Measurements from ENCODE around the gene KRTCAP2. TPM values are rescaled to one million over a fixed set of nuclear protein-coding genes. Genes with fewer than 3 reads are reported as not detected.

KRTCAP2 gene
- total and polyA plus RNA-seq, 8 donors, result 91.8 to 238 (median 108) TPM

DNA sequence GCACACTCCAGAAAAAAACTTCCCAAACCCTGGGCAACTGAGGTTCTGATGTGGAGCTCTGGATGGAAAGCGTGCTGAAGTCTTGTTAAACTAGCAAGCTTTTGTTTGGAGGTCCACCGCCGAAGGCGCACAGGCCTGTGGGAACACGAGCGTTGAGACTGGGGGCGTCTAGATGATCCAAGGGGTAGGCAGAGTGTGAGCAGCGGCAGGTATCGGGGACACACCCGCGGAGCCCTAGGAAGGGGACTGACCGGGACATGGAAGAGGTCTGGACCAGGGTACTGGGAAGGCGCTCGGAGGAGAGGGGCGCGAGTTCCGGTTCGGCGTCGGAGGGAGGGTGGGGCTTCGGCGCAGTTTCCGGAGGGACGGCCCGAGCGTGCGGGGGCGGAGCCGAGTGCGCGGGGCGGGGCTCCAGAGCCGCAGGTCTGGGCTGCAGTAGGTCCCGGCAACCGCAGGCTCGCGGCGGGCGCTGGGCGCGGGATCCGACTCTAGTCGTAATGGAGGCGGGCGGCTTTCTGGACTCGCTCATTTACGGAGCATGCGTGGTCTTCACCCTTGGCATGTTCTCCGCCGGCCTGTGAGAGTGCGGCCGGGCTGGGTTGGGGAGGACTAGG lies 37.6 kb downstream of the KRTCAP2 start, which contains the start of gene SLC50A1:
Gene SLC50A1 (plus strand): TSS at position 438 of the 614 bp plus-strand sequence. CDS start 60 bp downstream, at position 498.
- WGBS, 2 donors, result 0 to 1% methylated on average over 38 to 52 of the region's 52 CpGs
- H3K27ac ChIP-seq, result peak within 1 kb of the TSS; percentile 87 to 99 (median 98)
- ATAC-seq, result peak; percentile 88 to 93 (median 90)
- H3K4me1 ChIP-seq, result peaks cover 33 to 62% (median 36%) of the 10 kb centered on the region in 3 donors
- H3K9me3 ChIP-seq, result no peaks in the 10 kb centered on the region
- intact Hi-C loops (cut with DNase I), result no loop called here
- no peaks in the 10 kb centered on the region for H3K27me3 ChIP-seq
- peak within 1 kb of the TSS; percentile 29 to 63 (median 50) for H3K4me3 ChIP-seq
- peak in 3 of 4 donors; percentile 17 to 42 (median 33) for TF ChIP-seq CTCF (IDR thresholded peaks at IDR 0.05)
- peak; percentile 94 to 98 (median 96) for DNase-seq
- peaks cover 0 to 31% (median 19%) of the 10 kb centered on the region in 3 donors for H3K36me3 ChIP-seq
- FAIRE-seq, result no peak

DNA sequence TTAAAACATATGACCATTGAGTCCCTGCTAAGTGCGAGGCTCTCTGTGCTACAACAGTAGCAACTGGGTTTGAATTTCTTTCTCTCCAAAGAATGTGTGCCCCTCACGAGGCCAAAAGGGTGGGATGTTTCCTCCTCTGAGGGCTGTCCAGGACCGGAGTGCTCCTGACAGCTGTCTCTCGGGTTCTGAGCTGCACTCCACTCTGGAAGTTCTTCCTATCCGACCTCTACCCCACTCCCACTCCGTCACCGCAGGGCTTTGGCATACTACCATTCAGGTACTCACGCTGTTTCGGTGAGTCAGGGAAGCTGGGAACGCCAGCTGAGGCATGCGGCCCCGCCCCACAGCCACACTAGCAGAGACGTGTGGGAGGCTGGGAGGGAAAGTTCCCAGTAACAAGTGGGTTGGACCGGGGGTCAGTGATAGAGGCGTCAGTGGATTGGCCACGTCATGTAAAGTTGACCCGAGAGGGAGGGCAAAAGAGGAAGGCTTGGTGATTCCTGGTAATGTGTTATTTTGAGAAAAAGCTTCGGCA lies 38.2 kb downstream of the KRTCAP2 start:
- no peak for FAIRE-seq
- Histone ChIP-seq H3K9me3 (no peaks in the 10 kb centered on the region), H3K27me3 (no peaks in the 10 kb centered on the region), H3K4me3 (peak overlapping the region; percentile 29 to 63 (median 50)), H3K36me3 (peaks cover 0 to 31% (median 19%) of the 10 kb centered on the region in 3 donors), H3K4me1 (peaks cover 33 to 62% (median 36%) of the 10 kb centered on the region in 3 donors), H3K27ac (peak overlapping the region; percentile 87 to 99 (median 98))
- DNase-seq, result peak; percentile 86 to 95 (median 94)
- intact Hi-C loops (cut with DNase I), result no loop called here
- 4% methylated on average over 18 of the region's 18 CpGs for WGBS, 2 donors
- ATAC-seq, result peak; percentile 72 to 80 (median 76)
- TF ChIP-seq CTCF (IDR thresholded peaks at IDR 0.05), result no peak

DNA sequence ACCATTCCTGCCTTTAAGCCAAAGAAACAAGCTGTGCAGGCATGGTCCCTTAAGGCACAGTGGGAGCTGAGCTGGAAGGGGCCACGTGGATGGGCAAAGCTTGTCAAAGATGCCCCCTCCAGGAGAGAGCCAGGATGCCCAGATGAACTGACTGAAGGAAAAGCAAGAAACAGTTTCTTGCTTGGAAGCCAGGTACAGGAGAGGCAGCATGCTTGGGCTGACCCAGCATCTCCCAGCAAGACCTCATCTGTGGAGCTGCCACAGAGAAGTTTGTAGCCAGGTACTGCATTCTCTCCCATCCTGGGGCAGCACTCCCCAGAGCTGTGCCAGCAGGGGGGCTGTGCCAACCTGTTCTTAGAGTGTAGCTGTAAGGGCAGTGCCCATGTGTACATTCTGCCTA lies 38.8 kb downstream of the KRTCAP2 start:
- peak in 2 of 6 donors; percentile 22 to 49 for DNase-seq

DNA sequence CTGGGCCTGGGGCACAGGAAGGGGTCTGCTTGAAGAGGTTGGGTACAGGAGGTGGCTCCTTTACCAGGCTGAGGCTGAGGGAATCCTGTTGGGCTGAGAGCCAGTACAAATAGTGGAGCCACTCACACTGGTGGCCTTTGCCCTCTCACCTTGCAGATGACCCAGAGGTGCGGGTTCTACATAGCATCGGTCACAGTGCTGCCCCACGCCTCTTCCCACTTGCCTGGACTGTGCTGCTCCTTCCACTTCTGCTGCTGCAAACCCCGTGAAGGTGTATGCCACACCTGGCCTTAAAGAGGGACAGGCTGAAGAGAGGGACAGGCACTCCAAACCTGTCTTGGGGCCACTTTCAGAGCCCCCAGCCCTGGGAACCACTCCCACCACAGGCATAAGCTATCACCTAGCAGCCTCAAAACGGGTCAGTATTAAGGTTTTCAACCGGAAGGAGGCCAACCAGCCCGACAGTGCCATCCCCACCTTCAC lies 39.3 kb downstream of the KRTCAP2 start:
- Histone ChIP-seq H3K9me3 (no peaks in the 10 kb centered on the region), H3K36me3 (peaks cover 0 to 31% (median 19%) of the 10 kb centered on the region in 3 donors), H3K4me1 (peaks cover 33 to 58% (median 36%) of the 10 kb centered on the region in 3 donors), H3K27ac (peak overlapping the region in 2 of 4 donors; percentile 98 to 99), H3K4me3 (peak overlapping the region in 1 of 4 donors; percentile 63), H3K27me3 (no peaks in the 10 kb centered on the region)
- FAIRE-seq (no peak), DNase-seq (no peak), ATAC-seq (no peak)
- no peak for TF ChIP-seq CTCF (IDR thresholded peaks at IDR 0.05)
- intact Hi-C loops (cut with DNase I), result no loop called here
- WGBS, 2 donors, result 46 to 52% methylated on average over 7 of the region's 7 CpGs

More for the DNA sequence above, 38.8 kb downstream of the KRTCAP2 start:
- intact Hi-C loops (cut with DNase I), result no loop called here
- ATAC-seq (no peak), FAIRE-seq (no peak)
- TF ChIP-seq CTCF (IDR thresholded peaks at IDR 0.05), result no peak
- Histone ChIP-seq H3K4me1 (peaks cover 33 to 62% (median 36%) of the 10 kb centered on the region in 3 donors), H3K27me3 (no peaks in the 10 kb centered on the region), H3K27ac (peak overlapping the region; percentile 87 to 99 (median 98)), H3K36me3 (peaks cover 0 to 31% (median 19%) of the 10 kb centered on the region in 3 donors), H3K4me3 (peak overlapping the region in 1 of 4 donors; percentile 63), H3K9me3 (no peaks in the 10 kb centered on the region)
- WGBS, 2 donors, result 41 to 61% methylated on average over 1 of the region's 1 CpG
